Mesenteric fat pad (tissue), 1 donor: ENCODE measurements around the gene PGLYRP2. TPM values are rescaled to one million over a fixed set of nuclear protein-coding genes. Genes with fewer than 3 reads are reported as not detected.
"Not testable (repeated sequence)": the region's sequence is repeated elsewhere in the genome, so short reads cannot be mapped to it uniquely, and the experiment has no call there.

Experiments used
- DNase-seq: peaks from one replicate; pipeline ENCODE4 v3.0.0-alpha.2; 2020; ENCODE audit warnings: low spot score
- total RNA-seq: library from RNA; stranded (reverse); fragmentation: NEBNext Ultra II Directional; extraction: Animal tissue kit (Norgen Biotek cat#: 25700); gene quantifications from one replicate; pipeline ENCODE4 v1.2.1, GENCODE V29; 2021
- donor health status: DM: yes; HTN: yes; CAD: no.

The PGLYRP2 gene
- total RNA-seq, 1 donor from 2014 or later = not detected

- DNase-seq = no peak
These were observed 9.4 kb upstream of the PGLYRP2 start for GRCh38 chr19:15488489-15489226.

GRCh38 chr19:15487038-15487437 is 7.7 kb upstream of the PGLYRP2 start:
- DNase-seq = no peak

GRCh38 chr19:15485768-15486167 is 6.5 kb upstream of the PGLYRP2 start:
- DNase-seq = not testable (repeated sequence)

- DNase-seq = not testable (repeated sequence)
These were observed 1.7 kb upstream of the PGLYRP2 start for GRCh38 chr19:15480996-15481395.

- DNase-seq = no peak
These were observed 3.0 kb downstream of the PGLYRP2 start for GRCh38 chr19:15476325-15476724.

- DNase-seq = no peak
These were observed 3.7 kb downstream of the PGLYRP2 start for GRCh38 chr19:15475611-15476010.

- DNase-seq = no peak
These were observed 4.1 kb downstream of the PGLYRP2 start for GRCh38 chr19:15475169-15475568.

- DNase-seq = not testable (repeated sequence)
These were observed 5.5 kb downstream of the PGLYRP2 start for GRCh38 chr19:15473821-15474220.

GRCh38 chr19:15471639-15472101 is 7.6 kb downstream of the PGLYRP2 start:
- DNase-seq = no peak

GRCh38 chr19:15469513-15470297 is 9.6 kb downstream of the PGLYRP2 start:
- no peak for DNase-seq

GRCh38 chr19:15468675-15469512 is 10.4 kb downstream of the PGLYRP2 start:
- DNase-seq = no peak

GRCh38 chr19:15467734-15468214 is 11.5 kb downstream of the PGLYRP2 start:
- no peak for DNase-seq

- no peak for DNase-seq
These were observed 12.2 kb downstream of the PGLYRP2 start for GRCh38 chr19:15466851-15467733.

GRCh38 chr19:15464394-15465385 is 14.6 kb downstream of the PGLYRP2 start, which contains the start of gene RASAL3:
Gene RASAL3, minus strand, starts transcription at chr19:15464544. Its CDS starts 186 bp downstream, at chr19:15464358.
- no peak for DNase-seq

GRCh38 chr19:15463861-15464371 is 15.4 kb downstream of the PGLYRP2 start:
- DNase-seq = no peak

- no peak for DNase-seq
These were observed 17.6 kb downstream of the PGLYRP2 start for GRCh38 chr19:15461694-15462093.

GRCh38 chr19:15457701-15458484 is 21.4 kb downstream of the PGLYRP2 start:
- DNase-seq = no peak
